GM12891 (cell line): Measurements from ENCODE around the gene ARHGAP18.

ENCODE experiments used
- PAX5 ChIP-seq: IDR thresholded peaks from 2 replicates; pipeline ENCODE4 v1.6.1; 2011; ENCODE audit warnings: low read length, moderate library complexity, mild to moderate bottlenecking; ENCODE audit not compliant: insufficient read depth, severe bottlenecking
- POLR2A ChIP-seq: IDR thresholded peaks from 2 replicates; pipeline ENCODE4 v1.6.1; 2011; ENCODE audit warnings: low read depth, low read length, control low read depth
- POLR2AphosphoS5 ChIP-seq: IDR thresholded peaks from 2 replicates; pipeline ENCODE4 v1.6.1; 2011; ENCODE audit warnings: low read depth, low read length, control low read depth
- POU2F2 ChIP-seq: IDR thresholded peaks from 2 replicates; pipeline ENCODE4 v1.6.1; 2011; ENCODE audit warnings: low read depth, mild to moderate bottlenecking, control low read depth, low read length, moderate library complexity
- SPI1 ChIP-seq: IDR thresholded peaks from 2 replicates; pipeline ENCODE4 v1.6.1; 2011; ENCODE audit warnings: low read depth, low read length, control low read depth
- TAF1 ChIP-seq: IDR thresholded peaks from 2 replicates; pipeline ENCODE4 v1.6.1; 2011; ENCODE audit warnings: low read depth, low read length, control low read depth

- TF ChIP-seq POLR2AphosphoS5 (no peak), TAF1 (no peak), POLR2A (no peak), SPI1 (no peak), PAX5 (no peak), POU2F2 (no peak)
Measured at GRCh38 chr6:129733290-129733689, 23.3 kb upstream of the ARHGAP18 start.
